ENCODE measurements around the gene RNF225.
"Not testable (repeated sequence)": the region's sequence is repeated elsewhere in the genome, so short reads cannot be mapped to it uniquely, and the experiment has no call there.

RNF225 gene

GRCh38 chr19:58387338-58388174, 7.9 kb upstream of the RNF225 start:
- no peak for DNase-seq (ENCODE audit: low read depth in 2 of 2)

- DNase-seq (ENCODE audit: low read depth in 2 of 2): no peak
Measured at GRCh38 chr19:58388175-58388526, 7.3 kb upstream of the RNF225 start.

- no peak for DNase-seq (ENCODE audit: low read depth in 2 of 2)
Measured at GRCh38 chr19:58392945-58393724, 2.3 kb upstream of the RNF225 start.

GRCh38 chr19:58393725-58394033, 1.8 kb upstream of the RNF225 start:
- no peak for DNase-seq (ENCODE audit: low read depth in 2 of 2)

GRCh38 chr19:58394821-58395219, 636 bp upstream of the RNF225 start:
- no peak for DNase-seq (ENCODE audit: low read depth in 2 of 2)

GRCh38 chr19:58395979-58396627, 647 bp downstream of the RNF225 start:
- DNase-seq (ENCODE audit: low read depth in 2 of 2): no peak

GRCh38 chr19:58396691-58397532, 1.5 kb downstream of the RNF225 start:
- DNase-seq (ENCODE audit: low read depth in 2 of 2): no peak

GRCh38 chr19:58397533-58398037, 2.1 kb downstream of the RNF225 start:
- DNase-seq (ENCODE audit: low read depth in 2 of 2): no peak

GRCh38 chr19:58398087-58398486, 2.6 kb downstream of the RNF225 start:
- DNase-seq (ENCODE audit: low read depth in 2 of 2): no peak

- DNase-seq (ENCODE audit: low read depth in 2 of 2): no peak
Measured at GRCh38 chr19:58398545-58398944, 3.1 kb downstream of the RNF225 start.

GRCh38 chr19:58399903-58400302, 4.4 kb downstream of the RNF225 start:
- DNase-seq (ENCODE audit: low read depth in 2 of 2): no peak

- DNase-seq (ENCODE audit: low read depth in 2 of 2): no peak
Measured at GRCh38 chr19:58400316-58400915, 5.0 kb downstream of the RNF225 start.

GRCh38 chr19:58400916-58401839, 5.7 kb downstream of the RNF225 start:
- peak; percentile 98 to 99 for DNase-seq (ENCODE audit: low read depth in 2 of 2)

GRCh38 chr19:58401840-58402421, 6.5 kb downstream of the RNF225 start:
- DNase-seq (ENCODE audit: low read depth in 2 of 2): no peak

GRCh38 chr19:58403920-58404478, 8.5 kb downstream of the RNF225 start:
- DNase-seq (ENCODE audit: low read depth in 2 of 2): not testable (repeated sequence)

- DNase-seq (ENCODE audit: low read depth in 2 of 2): no peak
Measured at GRCh38 chr19:58406818-58407657, 11.6 kb downstream of the RNF225 start.

GRCh38 chr19:58407658-58408151, 12.2 kb downstream of the RNF225 start:
- no peak for DNase-seq (ENCODE audit: low read depth in 2 of 2)
